Hindlimb muscle (tissue), 1 donor: ENCODE measurements around the gene FCRL5. TPM values are rescaled to one million over a fixed set of nuclear protein-coding genes. Genes with fewer than 3 reads are reported as not detected.
A peak's percentile ranks its signal among the peaks of the same experiment; 100 is the strongest.
"Not testable (repeated sequence)": the region's sequence is repeated elsewhere in the genome, so short reads cannot be mapped to it uniquely, and the experiment has no call there.

Experiments used
- DNase-seq: peaks from one replicate; pipeline ENCODE4 v3.0.0-alpha.2; 2013
- polyA plus RNA-seq: library from polyadenylated mRNA; unstranded; fragments of 120-200 nt; gene quantifications from one replicate; pipeline ENCODE4 v1.2.1, GENCODE V29; 2013; ENCODE audit not compliant: insufficient read length

Gene FCRL5
- polyA plus RNA-seq = not detected

GRCh38 chr1:157551694-157552693 lies at the start of gene FCRL5:
TSS of gene FCRL5 (minus strand) at chr1:157552515. CDS start at chr1:157552362, 153 bp downstream.
- no peak for DNase-seq

GRCh38 chr1:157600236-157600635 lies 47.9 kb upstream of the FCRL5 start:
- DNase-seq = no peak

GRCh38 chr1:157597959-157598667 lies 45.8 kb upstream of the FCRL5 start, which contains the start of gene FCRL4:
TSS of gene FCRL4 (minus strand) at chr1:157598085. CDS start at chr1:157597944, 141 bp downstream.
- no peak for DNase-seq

- DNase-seq = no peak
These were observed 44.1 kb upstream of the FCRL5 start for GRCh38 chr1:157596384-157596783.

- no peak for DNase-seq
These were observed 43.0 kb upstream of the FCRL5 start for GRCh38 chr1:157595356-157595755.

DNA sequence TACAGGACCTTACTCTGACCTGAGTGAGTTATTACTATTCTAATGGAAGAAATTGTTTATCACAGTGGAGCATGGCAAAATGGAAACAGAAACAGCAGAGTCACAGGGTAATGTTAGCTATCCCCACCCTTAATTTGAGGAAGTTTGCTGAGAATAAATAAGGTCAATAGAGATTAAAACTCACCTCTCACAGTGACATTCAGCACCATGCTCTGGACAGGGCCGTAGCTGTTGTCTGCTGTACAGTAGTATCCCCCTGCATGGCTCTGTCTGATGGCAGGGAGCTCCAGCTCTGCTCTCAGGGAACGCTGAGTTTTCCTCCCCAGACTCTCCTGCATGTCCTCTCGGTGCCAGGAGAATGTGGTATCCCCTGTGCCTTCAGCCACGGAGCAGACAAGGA lies 33.7 kb upstream of the FCRL5 start:
- no peak for DNase-seq

- DNase-seq = no peak
These were observed 32.2 kb upstream of the FCRL5 start for GRCh38 chr1:157584503-157584902.

- no peak for DNase-seq
These were observed 28.5 kb upstream of the FCRL5 start for GRCh38 chr1:157580828-157581210.

- peak; percentile 18 for DNase-seq
These were observed 28.0 kb upstream of the FCRL5 start for GRCh38 chr1:157580179-157580827.

DNA sequence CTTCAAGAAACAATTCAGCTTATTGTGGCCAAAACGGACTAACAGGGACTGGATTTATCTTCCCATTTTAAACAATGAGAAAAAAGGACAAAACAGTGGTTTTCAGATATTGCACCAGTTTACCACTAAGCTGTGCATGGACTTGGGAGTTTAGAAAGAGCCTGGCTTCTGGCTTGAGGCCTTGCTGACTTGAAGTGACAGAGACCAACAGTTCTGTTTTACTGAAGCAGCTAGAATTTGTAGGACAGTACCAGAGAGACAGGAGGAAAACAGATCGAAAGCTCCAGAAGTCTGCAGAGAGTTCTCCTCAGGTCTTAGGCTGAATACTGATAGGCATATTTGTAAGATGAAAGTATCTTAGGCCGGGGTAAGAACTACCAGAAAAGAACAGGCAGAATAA lies 25.1 kb upstream of the FCRL5 start:
- no peak for DNase-seq

DNA sequence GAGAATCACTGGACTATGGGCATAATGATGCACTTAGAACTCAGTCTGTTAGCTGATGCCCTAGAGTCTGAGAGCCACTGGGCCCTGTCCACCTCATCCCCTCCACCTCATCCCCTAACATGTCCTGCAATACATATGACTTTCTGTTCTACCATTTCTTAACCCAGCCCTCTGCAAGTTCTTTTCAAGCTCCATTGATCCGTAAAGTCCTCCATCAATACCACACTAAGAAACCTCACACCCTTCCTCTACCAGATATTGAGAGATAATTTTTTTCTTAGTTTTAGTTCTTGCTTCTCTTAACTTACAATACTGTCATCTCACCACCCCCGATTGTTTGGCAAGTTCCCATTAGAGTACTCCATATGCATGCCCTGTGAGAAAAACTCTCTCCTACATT lies 23.4 kb upstream of the FCRL5 start:
- DNase-seq = no peak

DNA sequence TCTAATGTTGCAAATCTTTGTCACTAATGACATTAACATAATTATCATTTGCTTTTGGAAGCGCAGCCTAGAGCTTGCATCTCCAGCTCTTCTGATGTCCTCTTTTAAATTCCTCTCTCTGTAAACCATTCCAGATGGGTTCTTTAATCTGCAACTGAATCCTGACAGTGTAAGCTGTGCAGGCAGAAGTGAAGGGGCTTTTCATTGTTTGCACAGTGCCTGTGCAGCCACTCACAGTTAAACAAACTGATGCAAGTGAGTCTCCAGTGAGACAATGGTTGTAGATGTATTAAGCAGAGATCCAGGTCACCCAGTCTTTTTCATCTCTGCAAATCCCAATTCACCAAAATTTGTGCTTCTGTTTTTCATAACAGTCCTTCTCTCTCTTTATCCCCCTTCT lies 22.5 kb upstream of the FCRL5 start:
- no peak for DNase-seq

GRCh38 chr1:157566484-157567300 lies 14.4 kb upstream of the FCRL5 start:
- no peak for DNase-seq

- DNase-seq = no peak
These were observed 10.2 kb upstream of the FCRL5 start for GRCh38 chr1:157562515-157562914.

DNA sequence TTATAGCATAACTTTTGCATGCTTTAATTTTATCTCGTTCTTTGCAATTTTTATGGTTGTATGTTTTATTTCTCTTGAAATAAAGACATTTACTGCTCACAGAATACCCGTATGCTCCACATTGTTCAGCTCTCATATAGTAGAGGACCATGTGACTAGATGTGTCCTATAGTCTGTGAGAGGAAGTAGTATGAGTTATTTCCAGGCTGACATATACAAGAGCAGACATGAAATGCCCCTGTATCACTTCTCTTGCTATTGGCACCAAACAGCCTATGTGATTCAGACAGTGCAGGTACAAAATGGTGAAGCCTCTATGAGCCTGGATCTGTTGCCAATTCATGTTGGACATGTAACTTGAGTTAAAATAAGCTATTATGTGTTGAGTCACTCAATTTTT lies 5.8 kb upstream of the FCRL5 start:
- DNase-seq = no peak

DNA sequence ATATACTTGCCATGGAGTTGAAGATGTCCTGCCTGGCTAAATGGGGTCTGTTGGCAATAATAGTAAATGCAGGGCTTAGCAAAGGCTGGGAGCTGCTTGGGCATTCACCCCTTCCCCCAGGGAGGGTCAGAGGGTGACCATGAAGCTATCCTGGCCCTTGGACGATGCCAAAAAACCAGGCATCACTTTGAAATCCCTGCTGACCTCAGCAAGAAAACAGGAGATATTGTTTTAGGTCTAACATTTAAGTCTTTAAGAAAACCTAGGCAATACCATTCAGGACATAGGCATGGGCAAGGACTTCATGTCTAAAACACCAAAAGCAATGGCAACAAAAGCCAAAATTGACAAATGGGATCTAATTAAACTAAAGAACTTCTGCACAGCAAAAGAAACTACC lies 4.2 kb downstream of the FCRL5 start:
- not testable (repeated sequence) for DNase-seq

DNA sequence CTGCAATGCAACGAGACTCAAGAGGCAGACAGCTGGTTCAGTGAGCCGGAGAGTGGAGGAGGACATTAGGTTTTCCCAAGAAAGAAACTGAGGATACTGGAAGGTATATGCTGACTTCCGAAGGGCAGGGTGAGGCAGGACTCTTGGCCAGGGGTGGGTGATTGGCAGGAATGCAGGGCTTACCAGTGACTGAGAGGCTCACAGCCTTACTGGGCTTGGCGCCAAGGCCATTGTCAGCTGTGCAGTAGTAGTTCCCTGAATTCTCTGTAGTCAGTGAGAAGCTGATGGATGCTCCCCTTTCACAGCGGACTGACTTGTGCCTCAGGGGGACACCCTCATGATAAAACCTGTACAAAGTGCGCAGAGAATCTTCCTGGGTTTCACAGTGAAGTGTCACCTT lies 9.6 kb downstream of the FCRL5 start:
- peak; percentile 5 for DNase-seq

- DNase-seq = no peak
These were observed 11.5 kb downstream of the FCRL5 start for GRCh38 chr1:157540852-157541251.

DNA sequence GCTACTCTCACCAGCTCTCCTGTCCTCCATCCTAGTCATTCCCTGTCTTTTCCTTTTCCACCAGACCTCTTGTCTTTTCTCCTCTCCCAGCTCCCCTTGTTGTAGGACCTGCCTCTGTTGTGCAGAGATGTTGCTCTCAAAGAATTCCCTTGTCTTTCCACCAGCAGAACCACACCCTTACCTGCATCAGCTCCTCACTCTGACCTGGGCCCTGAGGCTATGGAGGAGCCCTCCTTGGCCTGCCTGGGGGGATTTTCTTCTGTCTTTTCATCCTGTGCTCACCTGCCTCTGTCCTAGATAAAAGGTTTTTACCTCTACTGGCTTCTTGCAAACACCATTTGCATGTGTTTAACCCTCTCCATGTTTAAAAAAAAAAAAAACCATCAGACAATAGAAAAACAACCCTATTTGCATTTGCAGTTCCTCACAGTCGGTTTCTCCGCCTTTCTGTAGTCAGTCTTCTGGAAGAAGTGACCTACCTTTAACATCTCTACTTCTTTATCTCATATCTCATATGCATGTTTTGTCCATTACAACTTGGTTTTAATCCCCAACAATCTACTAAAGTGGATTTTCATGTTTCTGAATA lies 12.1 kb downstream of the FCRL5 start:
- no peak for DNase-seq

DNA sequence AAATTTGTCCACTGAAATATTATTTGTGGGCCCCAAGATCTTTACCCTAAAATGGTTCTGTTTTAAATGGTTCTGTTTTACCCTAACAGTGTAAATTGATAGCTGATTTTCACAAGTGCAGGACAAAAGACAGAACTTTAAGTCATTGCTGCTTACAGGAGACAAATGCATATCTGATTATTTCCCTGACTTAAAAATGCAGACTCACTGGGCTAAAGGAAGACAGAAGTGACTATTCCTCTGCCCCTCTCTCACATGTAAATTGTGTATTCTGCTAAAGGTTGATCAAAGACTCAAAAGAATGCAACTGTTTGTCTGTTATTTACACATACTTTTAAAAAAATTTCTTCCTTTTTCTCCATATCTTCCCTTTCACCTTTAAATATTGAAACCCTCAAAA lies 12.7 kb downstream of the FCRL5 start:
- DNase-seq = no peak

GRCh38 chr1:157532569-157532968 lies 19.7 kb downstream of the FCRL5 start:
- no peak for DNase-seq
